HEK293T (cell line): ENCODE measurements around the gene TRIM37.

Experiments used
- BHLHE40 ChIP-seq: fragments of 450-650 bp; IDR thresholded peaks from 2 replicates; pipeline ENCODE4 v1.6.1; 2016; ENCODE audit warnings: mild to moderate bottlenecking, moderate library complexity, borderline replicate concordance
- ELF4 ChIP-seq: fragments of 450-650 bp; IDR thresholded peaks from 2 replicates; pipeline ENCODE4 v1.6.1; 2017; ENCODE audit warnings: antibody characterized with exemption
- FOXK2 ChIP-seq: fragments of 450-650 bp; IDR thresholded peaks from 2 replicates; pipeline ENCODE4 v1.6.1; 2016; ENCODE audit warnings: mild to moderate bottlenecking
- L3MBTL2 ChIP-seq: fragments of 450-650 bp; conservative IDR thresholded peaks from 2 replicates; pipeline ENCODE4 v1.6.1; 2016; ENCODE audit warnings: mild to moderate bottlenecking
- SUZ12 ChIP-seq: fragments of 450-650 bp; IDR thresholded peaks from 2 replicates; pipeline ENCODE4 v1.6.1; 2016; ENCODE audit warnings: mild to moderate bottlenecking
- TARDBP ChIP-seq: fragments of 450-650 bp; IDR thresholded peaks from 2 replicates; pipeline ENCODE4 v1.6.1; 2016

- TF ChIP-seq TARDBP: no peak
- no peak for TF ChIP-seq L3MBTL2
- TF ChIP-seq ELF4: no peak
- no peak for TF ChIP-seq BHLHE40
- TF ChIP-seq SUZ12: no peak
- no peak for TF ChIP-seq FOXK2
These were observed 80.3 kb downstream of the TRIM37 start for GRCh38 chr17:59026176-59026939.
